AG10803 (cell line): ENCODE measurements around the gene ARID1B.

Experiments used
- DNase-seq: peaks from one replicate; pipeline ENCODE4 v3.0.0; 2010; ENCODE audit warnings: low read depth
- H3K4me3 ChIP-seq: 2 replicates; pipeline ENCODE4 v1.5.1; 2011; ENCODE audit warnings: mild to moderate bottlenecking, low read length, control low read depth
- TF ChIP-seq, protein P1 (sequence below): conservative IDR thresholded peaks from 2 replicates; pipeline ENCODE4 v1.5.1; 2011; ENCODE audit warnings: mild to moderate bottlenecking, low read length, control low read depth, inconsistent platforms

Gene ARID1B

GRCh38 chr6:156776840-156777576, at the start of gene ARID1B:
Gene ARID1B (plus strand): TSS chr6:156777378. CDS start chr6:156777681, 303 bp downstream.
- peak; percentile 84 for DNase-seq
- TF ChIP-seq, protein P1, sequence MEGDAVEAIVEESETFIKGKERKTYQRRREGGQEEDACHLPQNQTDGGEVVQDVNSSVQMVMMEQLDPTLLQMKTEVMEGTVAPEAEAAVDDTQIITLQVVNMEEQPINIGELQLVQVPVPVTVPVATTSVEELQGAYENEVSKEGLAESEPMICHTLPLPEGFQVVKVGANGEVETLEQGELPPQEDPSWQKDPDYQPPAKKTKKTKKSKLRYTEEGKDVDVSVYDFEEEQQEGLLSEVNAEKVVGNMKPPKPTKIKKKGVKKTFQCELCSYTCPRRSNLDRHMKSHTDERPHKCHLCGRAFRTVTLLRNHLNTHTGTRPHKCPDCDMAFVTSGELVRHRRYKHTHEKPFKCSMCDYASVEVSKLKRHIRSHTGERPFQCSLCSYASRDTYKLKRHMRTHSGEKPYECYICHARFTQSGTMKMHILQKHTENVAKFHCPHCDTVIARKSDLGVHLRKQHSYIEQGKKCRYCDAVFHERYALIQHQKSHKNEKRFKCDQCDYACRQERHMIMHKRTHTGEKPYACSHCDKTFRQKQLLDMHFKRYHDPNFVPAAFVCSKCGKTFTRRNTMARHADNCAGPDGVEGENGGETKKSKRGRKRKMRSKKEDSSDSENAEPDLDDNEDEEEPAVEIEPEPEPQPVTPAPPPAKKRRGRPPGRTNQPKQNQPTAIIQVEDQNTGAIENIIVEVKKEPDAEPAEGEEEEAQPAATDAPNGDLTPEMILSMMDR, result no peak
- H3K4me3 ChIP-seq, result peak within 1 kb of the TSS; percentile 87

- DNase-seq, result no peak
- TF ChIP-seq, protein P1, result no peak
- H3K4me3 ChIP-seq, result no peak overlapping the region
These were observed 49.3 kb upstream of the ARID1B start for GRCh38 chr6:156727715-156728385.

DNA sequence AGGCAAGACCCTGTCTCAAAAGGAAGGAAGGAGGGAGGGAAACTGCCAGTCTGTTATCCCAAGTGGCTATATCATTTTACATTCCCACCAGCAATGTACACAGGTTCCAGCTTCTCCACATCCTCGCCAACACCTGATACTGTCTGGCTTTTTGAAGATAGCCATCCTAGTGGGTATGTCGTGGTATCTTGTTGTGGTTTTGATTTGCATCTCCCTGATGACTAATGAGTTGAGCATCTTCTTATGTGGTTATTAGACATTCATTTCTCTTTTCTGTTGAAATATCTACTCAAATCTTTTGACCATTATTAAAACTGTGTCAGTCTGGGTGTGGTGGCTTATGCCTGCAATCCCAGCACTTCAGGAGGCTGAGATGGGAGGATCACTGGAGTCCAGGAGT, 47.9 kb upstream of the ARID1B start:
- peak; percentile 48 for DNase-seq
- H3K4me3 ChIP-seq, result no peak overlapping the region

DNA sequence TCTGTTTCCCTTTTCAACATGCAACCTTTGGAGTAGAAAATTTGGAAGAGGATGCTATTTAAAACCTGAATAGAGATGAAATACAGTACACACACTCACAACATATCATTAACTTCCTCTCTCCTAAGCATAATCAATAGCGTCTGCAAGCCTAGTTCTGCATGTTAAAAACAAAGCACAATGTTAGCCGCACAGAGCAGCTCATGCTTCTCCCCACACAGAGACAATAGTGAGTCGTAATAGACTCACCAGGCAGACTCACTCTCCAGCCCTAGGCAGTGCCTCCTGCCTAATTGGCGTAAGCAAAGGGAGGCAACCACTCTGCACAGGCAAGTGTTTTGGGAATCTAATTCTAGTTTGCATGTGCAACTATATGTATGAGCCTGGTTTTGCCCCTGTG, 45.8 kb upstream of the ARID1B start:
- DNase-seq, result peak; percentile 39
- no peak overlapping the region for H3K4me3 ChIP-seq
- TF ChIP-seq, protein P1, result no peak

More for the DNA sequence above, 47.9 kb upstream of the ARID1B start:
- TF ChIP-seq, protein P1, result no peak

DNA sequence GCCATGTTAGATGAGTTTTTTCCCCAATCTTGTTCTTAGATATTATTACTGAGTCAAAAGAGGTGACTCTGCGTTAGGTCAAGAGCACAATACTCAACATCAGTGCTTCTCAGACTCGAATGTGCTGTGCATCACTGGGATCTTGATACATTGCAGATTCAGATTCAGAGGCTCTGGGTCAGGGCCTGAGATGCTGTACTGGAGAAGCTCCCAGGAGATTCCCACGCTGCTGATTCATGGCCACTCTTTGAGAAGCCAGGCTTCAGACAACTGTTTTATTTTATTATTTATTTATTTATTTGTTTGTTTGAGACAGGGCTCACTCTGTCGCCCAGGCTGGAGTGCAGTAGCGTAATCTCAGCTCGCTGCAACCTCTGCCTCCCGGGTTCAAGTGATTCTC, 41.4 kb upstream of the ARID1B start:
- DNase-seq, result no peak
- H3K4me3 ChIP-seq, result no peak overlapping the region
- TF ChIP-seq, protein P1, result no peak

DNA sequence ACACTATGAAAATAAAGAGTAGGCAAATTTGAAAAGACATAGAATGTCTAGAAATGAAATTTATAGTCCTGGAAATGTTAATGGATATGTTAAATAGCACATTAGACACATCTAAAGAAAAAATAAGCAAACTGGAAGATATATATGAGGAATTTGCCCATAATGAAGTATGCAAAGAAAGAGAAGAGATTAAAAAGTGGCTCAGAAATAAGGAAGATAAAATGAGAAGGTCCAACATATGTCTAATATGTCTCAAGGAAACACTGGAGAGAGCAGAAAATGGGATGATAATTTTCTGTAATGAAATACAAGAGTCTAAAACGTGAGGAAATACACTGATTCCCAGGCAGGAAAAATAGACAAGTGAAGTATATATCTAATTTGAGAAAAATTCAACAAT, 36.6 kb upstream of the ARID1B start:
- no peak overlapping the region for H3K4me3 ChIP-seq
- DNase-seq, result no peak
- TF ChIP-seq, protein P1, result no peak
